ENCODE measurements around the gene ZNF630.

ZNF630 gene

GRCh38 chrX:48083212-48083611, 11.8 kb upstream of the ZNF630 start:
- Histone ChIP-seq H3K4me2 (ENCODE audit: insufficient read depth, low read length, poor library complexity, severe bottlenecking) (no peak overlapping the region), H3K27me3 (ENCODE audit: control insufficient read depth in 3 of 3, insufficient read depth in 3 of 3, low read depth in 1 of 3, low read length in 3 of 3) (peaks cover 0 to 15% (median 0%) of the 10 kb centered on the region in 3 experiments), H3K4me1 (ENCODE audit: control insufficient read depth in 2 of 2, insufficient read depth in 1 of 2, low read depth in 1 of 2, low read length in 2 of 2) (no peaks in the 10 kb centered on the region), H3K4me3 (ENCODE audit: low read length in 2 of 2) (no peak overlapping the region), H2BK120ac (ENCODE audit: low read depth, low read length) (no peak overlapping the region), H2AFZ (ENCODE audit: low read length) (no peak overlapping the region), H3K9me3 (replicated peaks in 1 of 2; ENCODE audit: control insufficient read depth in 2 of 2, insufficient read depth in 1 of 2, low read depth in 1 of 2, low read length in 2 of 2) (no peaks in the 10 kb centered on the region), H3K27ac (replicated peaks; ENCODE audit: low read length) (no peak overlapping the region), H3K9ac (ENCODE audit: low read depth, low read length, poor library complexity) (no peak overlapping the region), H2AK5ac (ENCODE audit: low read depth, low read length) (no peak overlapping the region), H3K79me1 (ENCODE audit: low read depth, low read length) (no peaks in the 10 kb centered on the region), H3K18ac (ENCODE audit: low read length) (no peak overlapping the region), H2BK5ac (ENCODE audit: low read length) (no peak overlapping the region), H3K23ac (ENCODE audit: low read depth, low read length, poor library complexity) (no peak overlapping the region), H4K91ac (ENCODE audit: low read depth, low read length, poor library complexity) (no peak overlapping the region), H2BK15ac (ENCODE audit: low read length) (no peak overlapping the region), H3K14ac (ENCODE audit: low read length) (no peak overlapping the region), H3K4ac (ENCODE audit: low read length) (no peak overlapping the region), H2BK12ac (ENCODE audit: low read length) (no peak overlapping the region), H4K8ac (ENCODE audit: low read depth, low read length) (no peak overlapping the region), H3K36me3 (replicated peaks in 1 of 2; ENCODE audit: control insufficient read depth in 2 of 2, insufficient read depth in 2 of 2, low read length in 2 of 2) (no peaks in the 10 kb centered on the region)
- no CpG with 5 or more reads among the region's 9 CpGs for WGBS, 2 donors (ENCODE audit: extremely low coverage in 2 of 2, insufficient read length in 2 of 2, insufficient replicate concordance in 1 of 2)
- peak; percentile 11 for DNase-seq (ENCODE audit: low spot score)

DNA sequence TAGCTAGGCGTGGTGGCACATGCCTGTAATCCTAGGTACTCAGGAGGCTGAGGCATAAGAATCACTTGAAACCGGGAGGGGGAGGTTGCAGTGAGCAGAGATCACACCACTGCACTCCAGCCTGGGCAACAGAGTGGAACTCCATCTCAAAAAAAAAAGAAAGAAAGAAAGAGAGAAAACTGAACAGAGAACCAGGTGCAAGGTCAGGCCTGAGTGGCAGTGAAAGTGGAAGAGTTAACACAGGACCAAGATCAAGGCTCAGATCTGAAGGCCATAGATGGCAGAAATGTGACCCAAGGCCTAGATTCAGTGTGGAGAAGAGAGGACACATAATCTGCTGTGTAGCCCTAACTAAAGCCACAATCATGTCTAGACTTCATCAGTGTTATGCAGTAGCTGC, 4.9 kb upstream of the ZNF630 start:
- H3K9me3 ChIP-seq (replicated peaks in 1 of 2; ENCODE audit: control insufficient read depth in 2 of 2, insufficient read depth in 1 of 2, low read depth in 1 of 2, low read length in 2 of 2), result no peaks in the 10 kb centered on the region
- DNase-seq (ENCODE audit: low spot score), result no peak
- no peaks in the 10 kb centered on the region for H3K36me3 ChIP-seq (replicated peaks in 1 of 2; ENCODE audit: control insufficient read depth in 2 of 2, insufficient read depth in 2 of 2, low read length in 2 of 2)
- H2BK120ac ChIP-seq (ENCODE audit: low read depth, low read length), result no peak overlapping the region
- H3K4me3 ChIP-seq (ENCODE audit: low read length in 2 of 2), result no peak overlapping the region
- no peaks in the 10 kb centered on the region for H3K27me3 ChIP-seq (ENCODE audit: control insufficient read depth in 3 of 3, insufficient read depth in 3 of 3, low read depth in 1 of 3, low read length in 3 of 3)
- WGBS, 2 donors (ENCODE audit: extremely low coverage in 2 of 2, insufficient read length in 2 of 2, insufficient replicate concordance in 1 of 2), result no CpG with 5 or more reads among the region's 2 CpGs
- H3K79me1 ChIP-seq (ENCODE audit: low read depth, low read length), result no peaks in the 10 kb centered on the region
- no peak overlapping the region for H2AK5ac ChIP-seq (ENCODE audit: low read depth, low read length)
- H3K23ac ChIP-seq (ENCODE audit: low read depth, low read length, poor library complexity), result no peak overlapping the region
- H2BK12ac ChIP-seq (ENCODE audit: low read length), result no peak overlapping the region
- H4K91ac ChIP-seq (ENCODE audit: low read depth, low read length, poor library complexity), result no peak overlapping the region
- no peak overlapping the region for H3K9ac ChIP-seq (ENCODE audit: low read depth, low read length, poor library complexity)
- no peak overlapping the region for H3K18ac ChIP-seq (ENCODE audit: low read length)
- H3K27ac ChIP-seq (replicated peaks; ENCODE audit: low read length), result no peak overlapping the region
- no peak overlapping the region for H4K8ac ChIP-seq (ENCODE audit: low read depth, low read length)
- no peak overlapping the region for H3K4me2 ChIP-seq (ENCODE audit: insufficient read depth, low read length, poor library complexity, severe bottlenecking)
- H2BK15ac ChIP-seq (ENCODE audit: low read length), result no peak overlapping the region
- H2AFZ ChIP-seq (ENCODE audit: low read length), result no peak overlapping the region
- no peak overlapping the region for H2BK5ac ChIP-seq (ENCODE audit: low read length)
- no peak overlapping the region for H3K14ac ChIP-seq (ENCODE audit: low read length)
- peaks cover 0 to 2% of the 10 kb centered on the region in 2 donors for H3K4me1 ChIP-seq (ENCODE audit: control insufficient read depth in 2 of 2, insufficient read depth in 1 of 2, low read depth in 1 of 2, low read length in 2 of 2)
- no peak overlapping the region for H3K4ac ChIP-seq (ENCODE audit: low read length)

DNA sequence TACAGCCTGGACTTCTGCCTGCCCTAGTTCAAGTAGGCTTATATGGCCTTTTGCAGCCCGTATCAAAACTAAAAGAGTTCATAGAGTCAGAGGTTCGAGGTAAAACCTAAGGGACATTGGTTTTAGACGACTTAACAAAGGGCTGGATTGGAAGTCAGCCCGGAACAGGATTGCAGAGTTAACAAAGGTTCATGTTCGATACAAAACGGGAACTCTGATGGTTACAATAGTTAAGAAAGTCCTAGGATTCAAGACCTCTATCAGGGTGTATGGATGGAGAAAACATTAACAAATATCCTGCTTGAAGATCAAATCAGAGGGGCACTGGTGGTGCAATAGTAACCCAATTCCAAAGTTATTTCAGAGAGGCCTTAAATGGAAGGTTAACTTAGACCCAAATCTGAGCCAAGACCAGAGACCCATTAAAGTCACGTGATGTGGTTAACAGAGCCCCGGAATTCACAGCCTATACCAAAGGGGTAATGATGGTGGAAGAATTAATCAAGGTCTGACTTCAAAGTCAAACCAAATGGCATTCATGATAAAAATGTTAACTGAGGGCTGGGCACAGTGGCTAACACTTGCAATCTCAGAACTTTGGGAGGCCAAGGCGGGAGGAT, 656 bp upstream of the ZNF630 start:
- H3K14ac ChIP-seq (ENCODE audit: low read length), result no peak overlapping the region
- no peak overlapping the region for H4K8ac ChIP-seq (ENCODE audit: low read depth, low read length)
- H3K4me3 ChIP-seq (ENCODE audit: low read length in 2 of 2), result no peak overlapping the region
- no peak overlapping the region for H2BK15ac ChIP-seq (ENCODE audit: low read length)
- H3K9ac ChIP-seq (ENCODE audit: low read depth, low read length, poor library complexity), result no peak overlapping the region
- no peak overlapping the region for H2BK12ac ChIP-seq (ENCODE audit: low read length)
- H3K4me2 ChIP-seq (ENCODE audit: insufficient read depth, low read length, poor library complexity, severe bottlenecking), result no peak overlapping the region
- peaks cover 0 to 2% of the 10 kb centered on the region in 2 donors for H3K4me1 ChIP-seq (ENCODE audit: control insufficient read depth in 2 of 2, insufficient read depth in 1 of 2, low read depth in 1 of 2, low read length in 2 of 2)
- no CpG with 5 or more reads among the region's 9 CpGs for WGBS, 2 donors (ENCODE audit: extremely low coverage in 2 of 2, insufficient read length in 2 of 2, insufficient replicate concordance in 1 of 2)
- no peak overlapping the region for H3K23ac ChIP-seq (ENCODE audit: low read depth, low read length, poor library complexity)
- no peaks in the 10 kb centered on the region for H3K36me3 ChIP-seq (replicated peaks in 1 of 2; ENCODE audit: control insufficient read depth in 2 of 2, insufficient read depth in 2 of 2, low read length in 2 of 2)
- H4K91ac ChIP-seq (ENCODE audit: low read depth, low read length, poor library complexity), result no peak overlapping the region
- H3K27ac ChIP-seq (replicated peaks; ENCODE audit: low read length), result no peak overlapping the region
- no peak overlapping the region for H2BK5ac ChIP-seq (ENCODE audit: low read length)
- peak overlapping the region; percentile 83 for H2AFZ ChIP-seq (ENCODE audit: low read length)
- H2AK5ac ChIP-seq (ENCODE audit: low read depth, low read length), result no peak overlapping the region
- no peak for DNase-seq (ENCODE audit: low spot score)
- no peak overlapping the region for H3K18ac ChIP-seq (ENCODE audit: low read length)
- H3K4ac ChIP-seq (ENCODE audit: low read length), result no peak overlapping the region
- no peaks in the 10 kb centered on the region for H3K9me3 ChIP-seq (replicated peaks in 1 of 2; ENCODE audit: control insufficient read depth in 2 of 2, insufficient read depth in 1 of 2, low read depth in 1 of 2, low read length in 2 of 2)
- H3K79me1 ChIP-seq (ENCODE audit: low read depth, low read length), result no peaks in the 10 kb centered on the region
- no peaks in the 10 kb centered on the region for H3K27me3 ChIP-seq (ENCODE audit: control insufficient read depth in 3 of 3, insufficient read depth in 3 of 3, low read depth in 1 of 3, low read length in 3 of 3)
- no peak overlapping the region for H2BK120ac ChIP-seq (ENCODE audit: low read depth, low read length)

- Histone ChIP-seq H3K79me1 (ENCODE audit: low read depth, low read length) (no peaks in the 10 kb centered on the region), H3K4me1 (ENCODE audit: control insufficient read depth in 2 of 2, insufficient read depth in 1 of 2, low read depth in 1 of 2, low read length in 2 of 2) (peaks cover 0 to 2% of the 10 kb centered on the region in 2 donors), H3K9me3 (replicated peaks in 1 of 2; ENCODE audit: control insufficient read depth in 2 of 2, insufficient read depth in 1 of 2, low read depth in 1 of 2, low read length in 2 of 2) (no peaks in the 10 kb centered on the region), H3K4ac (ENCODE audit: low read length) (no peak overlapping the region), H2BK120ac (ENCODE audit: low read depth, low read length) (no peak overlapping the region), H4K8ac (ENCODE audit: low read depth, low read length) (no peak overlapping the region), H3K23ac (ENCODE audit: low read depth, low read length, poor library complexity) (no peak overlapping the region), H2AK5ac (ENCODE audit: low read depth, low read length) (no peak overlapping the region), H3K27me3 (ENCODE audit: control insufficient read depth in 3 of 3, insufficient read depth in 3 of 3, low read depth in 1 of 3, low read length in 3 of 3) (no peaks in the 10 kb centered on the region), H3K4me3 (ENCODE audit: low read length in 2 of 2) (no peak overlapping the region), H3K18ac (ENCODE audit: low read length) (no peak overlapping the region), H2BK12ac (ENCODE audit: low read length) (no peak overlapping the region), H2BK5ac (ENCODE audit: low read length) (no peak overlapping the region), H3K9ac (ENCODE audit: low read depth, low read length, poor library complexity) (no peak overlapping the region), H2BK15ac (ENCODE audit: low read length) (no peak overlapping the region), H2AFZ (ENCODE audit: low read length) (no peak overlapping the region), H3K36me3 (replicated peaks in 1 of 2; ENCODE audit: control insufficient read depth in 2 of 2, insufficient read depth in 2 of 2, low read length in 2 of 2) (no peaks in the 10 kb centered on the region), H3K27ac (replicated peaks; ENCODE audit: low read length) (no peak overlapping the region), H3K14ac (ENCODE audit: low read length) (no peak overlapping the region), H3K4me2 (ENCODE audit: insufficient read depth, low read length, poor library complexity, severe bottlenecking) (no peak overlapping the region), H4K91ac (ENCODE audit: low read depth, low read length, poor library complexity) (no peak overlapping the region)
- no peak for DNase-seq (ENCODE audit: low spot score)
- WGBS, 2 donors (ENCODE audit: extremely low coverage in 2 of 2, insufficient read length in 2 of 2, insufficient replicate concordance in 1 of 2), result no CpG with 5 or more reads among the region's 3 CpGs
Measured at GRCh38 chrX:48068096-48068887, 3.1 kb downstream of the ZNF630 start.
